Left forelimb (tissue), 1 donor: Measurements from ENCODE around the gene SIPA1L3.

Source experiments
- DNase-seq: peaks from one replicate; pipeline ENCODE4 v3.0.0-alpha.2; 2018; ENCODE audit warnings: low spot score

The SIPA1L3 gene

DNA sequence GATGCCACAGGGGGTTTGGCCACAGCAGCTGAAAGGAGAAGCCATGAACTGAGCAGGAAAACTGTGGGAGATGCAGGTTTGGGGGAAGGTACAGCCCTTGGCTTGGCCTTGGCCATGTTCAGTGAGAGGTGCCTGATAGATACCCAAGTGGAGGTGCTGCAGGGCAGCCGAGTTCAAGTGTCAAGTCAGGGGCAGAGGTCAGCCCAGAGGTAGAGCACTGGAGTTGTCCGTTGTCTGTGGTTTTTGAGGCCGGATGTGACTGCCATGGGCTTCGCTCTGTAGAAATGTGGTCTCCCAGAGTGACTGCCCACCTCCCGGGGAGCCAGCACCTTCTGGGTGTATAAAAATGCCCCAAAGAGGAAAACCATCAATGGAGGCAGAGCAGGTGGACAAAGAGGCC lies 251.7 kb downstream of the SIPA1L3 start:
- no peak for DNase-seq

GRCh38 chr19:38162094-38162493 lies 255.1 kb downstream of the SIPA1L3 start:
- DNase-seq = no peak

- no peak for DNase-seq
Measured at GRCh38 chr19:38162632-38163031, 255.6 kb downstream of the SIPA1L3 start.

DNA sequence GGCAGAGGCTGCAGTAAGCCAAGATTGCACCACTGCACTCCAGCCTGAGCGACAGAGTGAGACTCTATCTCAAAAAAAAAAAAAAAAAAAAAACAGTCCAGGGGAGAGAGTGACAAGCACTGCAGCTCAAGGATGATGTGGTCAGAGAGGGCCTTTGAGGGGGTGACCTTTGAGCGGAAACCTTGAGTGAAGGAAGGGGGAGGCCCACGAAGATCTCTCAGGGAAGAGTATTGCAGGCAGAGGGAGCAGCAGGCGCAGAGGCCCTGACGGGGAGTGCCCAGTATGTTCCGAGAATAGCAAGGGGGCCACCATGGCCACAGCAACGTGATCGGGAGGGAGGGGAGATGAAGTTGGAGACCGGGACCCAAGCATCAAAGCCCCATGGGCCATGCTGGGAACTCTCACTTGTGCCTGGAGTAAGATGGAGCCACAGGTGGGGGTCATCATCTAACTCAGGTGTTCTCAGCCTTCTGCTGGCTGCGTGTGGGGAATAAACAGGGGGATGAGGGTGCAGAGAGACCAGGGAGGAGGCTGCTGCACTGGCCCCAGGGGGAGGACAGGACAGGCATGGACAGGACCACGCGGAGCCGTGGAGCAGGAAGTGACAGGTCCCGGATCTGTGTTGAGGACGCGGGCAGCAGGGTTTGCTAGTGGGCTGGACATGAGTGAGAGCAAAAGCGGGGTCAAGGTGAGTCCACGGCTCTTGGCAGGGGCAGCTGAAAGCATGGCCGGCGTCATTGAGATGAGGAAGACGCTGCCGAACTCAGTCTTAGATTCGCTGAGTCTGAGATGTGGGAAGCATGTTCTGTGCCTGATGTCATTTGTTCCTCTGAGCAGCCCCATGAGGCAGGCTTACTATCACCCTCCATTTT lies 256.6 kb downstream of the SIPA1L3 start:
- no peak for DNase-seq

- no peak for DNase-seq
Measured at GRCh38 chr19:38164526-38164925, 257.5 kb downstream of the SIPA1L3 start.

DNA sequence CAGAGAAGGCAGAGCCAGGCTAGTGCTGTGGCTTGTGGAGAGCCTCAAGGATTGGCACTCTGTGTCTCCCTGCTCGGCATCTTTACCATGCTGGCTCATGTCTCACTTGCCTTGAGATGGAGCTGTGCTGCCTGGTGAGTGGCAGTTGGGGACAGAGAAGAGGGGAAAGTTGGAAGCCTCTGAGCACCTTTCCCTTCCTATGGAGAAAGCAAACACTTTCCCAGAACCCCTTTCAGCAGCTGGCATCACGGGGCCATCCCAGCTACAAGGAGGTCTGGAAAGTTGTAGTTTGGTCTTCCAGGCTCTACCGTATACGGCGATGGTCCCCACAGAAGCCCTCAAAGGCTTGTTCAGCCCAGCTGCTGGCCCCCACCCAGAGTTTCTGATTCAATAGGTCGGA lies 258.3 kb downstream of the SIPA1L3 start:
- no peak for DNase-seq

GRCh38 chr19:38168637-38169036 lies 261.6 kb downstream of the SIPA1L3 start:
- DNase-seq = no peak

DNA sequence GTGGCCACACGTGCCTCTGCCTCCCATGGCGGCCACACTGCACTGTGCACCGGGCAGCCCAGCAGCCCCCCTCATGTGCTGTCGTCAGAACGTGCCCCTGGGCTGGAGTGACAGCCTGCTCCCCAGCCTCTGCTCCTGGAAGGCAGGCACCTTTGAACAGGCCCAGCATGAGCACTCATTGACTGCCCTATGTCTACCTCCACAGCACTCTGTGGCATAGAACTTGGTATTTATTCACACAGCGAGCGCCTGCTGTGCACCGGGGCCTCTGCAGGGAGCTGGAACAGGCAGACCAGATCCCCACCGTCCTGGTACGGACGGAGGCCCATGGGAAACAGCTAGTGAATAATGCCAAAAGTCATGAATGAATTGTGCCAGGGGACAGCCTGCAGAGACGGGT lies 263.3 kb downstream of the SIPA1L3 start:
- DNase-seq = no peak

DNA sequence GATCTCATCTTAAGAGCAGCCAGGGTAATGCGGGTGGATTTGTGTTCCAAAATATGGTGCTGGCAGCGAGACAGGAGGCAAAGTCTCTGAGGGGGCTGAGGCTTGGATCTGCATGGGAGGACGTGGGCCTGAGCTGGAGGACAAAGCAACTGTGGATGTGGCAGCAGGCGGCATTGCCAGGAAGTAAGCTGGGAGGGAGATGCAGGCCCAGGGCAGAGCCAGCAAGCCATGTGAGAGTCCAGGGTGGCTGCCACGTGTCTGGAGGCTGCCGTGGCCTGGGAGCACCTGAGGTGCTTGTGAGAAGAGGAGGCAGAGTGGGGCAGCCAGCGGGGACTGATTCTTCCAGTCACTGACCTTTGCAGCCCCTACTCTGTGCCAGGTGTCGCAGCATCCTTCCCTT lies 265.0 kb downstream of the SIPA1L3 start:
- no peak for DNase-seq

DNA sequence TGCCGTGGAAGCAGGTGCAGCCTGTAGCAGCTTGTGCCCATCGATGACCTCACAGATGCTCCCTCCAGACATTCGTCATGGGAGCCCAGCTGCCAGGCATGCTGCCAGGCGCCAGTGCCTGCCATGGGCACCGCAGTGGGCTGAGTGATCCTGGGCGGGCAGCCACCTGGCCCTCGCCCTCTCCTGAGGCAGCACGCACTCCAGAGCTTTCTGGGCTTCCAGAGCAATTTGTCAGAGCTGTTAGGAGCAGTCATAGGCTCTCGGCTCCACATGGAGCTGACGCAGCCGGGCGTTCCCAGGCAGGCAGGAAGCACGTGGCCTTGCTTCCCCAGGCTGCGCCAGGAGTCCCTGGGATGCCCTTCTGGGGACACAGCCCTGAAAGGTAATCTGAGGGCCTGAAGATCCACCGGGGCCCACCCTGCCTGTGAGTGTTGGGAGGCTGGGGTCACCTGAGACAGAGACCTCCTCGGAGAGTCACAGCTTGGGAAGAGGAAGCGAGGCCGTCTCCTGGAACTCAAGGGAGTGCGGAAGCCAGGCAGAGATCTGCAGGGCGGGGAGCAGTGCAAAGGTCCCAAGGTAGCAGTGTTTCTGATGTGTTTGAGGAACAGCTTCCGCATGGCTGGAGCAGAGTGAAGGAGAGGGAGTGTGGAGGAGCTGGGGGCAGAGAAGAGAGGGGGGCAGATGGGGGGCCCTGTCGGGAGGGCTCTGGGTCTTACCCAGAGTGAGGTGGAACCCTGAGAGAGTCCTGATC lies 266.5 kb downstream of the SIPA1L3 start:
- peak; percentile 83 for DNase-seq

GRCh38 chr19:38175422-38175821 lies 268.4 kb downstream of the SIPA1L3 start:
- no peak for DNase-seq

GRCh38 chr19:38180071-38180470 lies 273.1 kb downstream of the SIPA1L3 start:
- no peak for DNase-seq

GRCh38 chr19:38182536-38183210 lies 275.7 kb downstream of the SIPA1L3 start:
- DNase-seq = no peak

DNA sequence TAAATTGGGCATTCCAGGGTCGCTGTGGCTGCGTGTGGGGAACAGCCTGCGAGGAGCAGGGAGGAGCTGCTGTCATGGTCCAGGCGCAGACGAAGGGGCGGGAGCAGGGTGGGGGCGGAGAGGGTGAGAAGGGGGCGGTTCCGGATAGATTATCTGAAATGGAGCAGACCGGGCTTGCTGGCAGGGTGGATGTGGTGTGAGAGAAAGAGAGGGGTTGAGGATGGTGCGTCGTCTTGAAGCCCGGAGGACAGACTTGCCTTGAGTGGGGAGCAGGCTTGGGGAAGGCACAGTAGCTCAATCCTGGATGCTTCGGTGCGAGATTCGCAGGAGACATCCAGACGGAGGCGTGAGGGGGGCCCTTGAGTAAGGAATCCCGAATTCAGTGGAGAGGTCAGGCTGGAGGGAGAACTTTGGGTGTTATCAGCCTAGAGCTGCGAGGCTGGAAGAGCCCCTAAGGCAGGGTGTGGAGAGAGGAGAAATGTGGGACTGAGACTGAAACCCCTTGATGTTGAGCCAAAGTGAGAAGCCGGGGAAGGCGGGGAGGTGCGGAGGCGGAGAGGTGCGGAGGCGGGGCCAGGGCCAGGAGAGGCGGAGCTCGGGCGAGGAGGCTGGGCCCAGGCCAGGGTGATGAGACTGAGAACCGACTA lies 276.4 kb downstream of the SIPA1L3 start:
- DNase-seq = peak; percentile 72

DNA sequence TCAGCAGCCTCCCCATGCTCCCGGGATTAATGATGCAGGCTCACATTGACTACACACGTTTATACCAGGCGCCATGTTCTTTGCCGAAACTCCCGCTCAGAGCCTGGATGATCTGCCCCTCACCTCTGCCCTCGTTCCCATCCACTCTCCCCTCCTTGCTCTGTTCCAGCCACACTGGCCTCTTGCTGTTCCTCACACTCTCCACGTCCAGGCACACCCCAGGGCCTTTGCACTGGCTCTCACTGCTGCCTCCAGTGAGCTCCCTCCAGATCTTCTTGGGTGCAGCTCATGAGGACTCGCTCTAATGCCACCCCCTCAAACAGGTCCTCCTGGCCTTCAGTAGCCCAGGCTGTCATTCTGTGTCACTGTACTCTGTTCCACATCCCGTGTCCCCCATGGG lies 277.8 kb downstream of the SIPA1L3 start:
- no peak for DNase-seq

DNA sequence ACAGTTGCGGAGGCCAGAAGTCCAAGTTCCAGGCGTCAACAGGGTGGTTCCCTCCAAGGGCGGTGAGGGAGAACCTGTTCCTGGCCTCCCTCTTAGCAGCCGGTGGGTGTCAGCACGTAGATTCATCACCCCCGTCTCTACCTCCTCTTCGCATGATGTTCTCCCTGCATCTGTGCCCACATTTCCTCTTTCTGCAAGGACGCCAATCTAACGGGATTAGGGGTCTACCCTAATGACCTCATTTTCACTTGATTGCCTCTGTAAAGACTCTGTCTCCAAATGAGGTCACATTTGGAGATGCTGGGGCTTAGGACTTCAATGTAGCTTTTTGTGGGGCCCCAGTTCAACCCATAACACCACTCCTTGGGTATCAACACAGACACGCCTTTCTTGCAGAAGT lies 278.6 kb downstream of the SIPA1L3 start:
- DNase-seq = no peak

GRCh38 chr19:38190061-38190460 lies 283.1 kb downstream of the SIPA1L3 start:
- no peak for DNase-seq

- no peak for DNase-seq
Measured at GRCh38 chr19:38190793-38191192, 283.8 kb downstream of the SIPA1L3 start.

GRCh38 chr19:38191747-38192146 lies 284.7 kb downstream of the SIPA1L3 start:
- DNase-seq = no peak

DNA sequence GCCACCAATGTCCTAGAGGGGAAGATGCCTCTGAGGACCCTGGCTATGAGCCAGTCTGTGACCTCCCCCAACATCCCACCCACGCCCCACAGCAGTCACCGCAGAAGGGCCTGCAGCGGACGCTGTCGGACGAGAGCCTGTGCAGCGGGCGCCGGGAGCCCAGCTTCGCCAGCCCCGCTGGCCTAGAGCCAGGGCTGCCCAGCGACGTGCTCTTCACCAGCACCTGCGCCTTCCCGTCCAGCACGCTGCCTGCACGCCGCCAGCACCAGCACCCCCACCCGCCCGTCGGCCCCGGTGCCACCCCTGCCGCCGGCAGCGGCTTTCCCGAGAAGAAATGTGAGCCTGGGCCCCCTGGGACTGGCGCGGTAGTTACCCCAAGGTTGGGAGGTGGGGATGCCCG lies 286.4 kb downstream of the SIPA1L3 start:
- no peak for DNase-seq

- no peak for DNase-seq
Measured at GRCh38 chr19:38194061-38194701, 287.2 kb downstream of the SIPA1L3 start.

GRCh38 chr19:38195237-38195636 lies 288.2 kb downstream of the SIPA1L3 start:
- DNase-seq = no peak
